Mammary epithelial cell (primary cell): ENCODE measurements around the gene LENG8.

Experiments used
- EZH2 ChIP-seq: IDR thresholded peaks from 2 replicates; pipeline ENCODE4 v1.6.1; 2012; ENCODE audit warnings: low read length, inconsistent platforms, borderline replicate concordance
- TF ChIP-seq, protein P1 (sequence below), 2 donors: IDR thresholded peaks in 1 of 2; conservative IDR thresholded peaks in 1 of 2; 2 replicates each; pipeline ENCODE4 v1.5.1; 2011 to 2012; ENCODE audit warnings: inconsistent platforms in 2 of 2, low read length in 2 of 2, mild to moderate bottlenecking in 2 of 2, control low read depth in 1 of 2, low read depth in 1 of 2; ENCODE audit not compliant: insufficient read depth in 1 of 2; ENCODE audit errors: extremely low read depth in 1 of 2

DNA sequence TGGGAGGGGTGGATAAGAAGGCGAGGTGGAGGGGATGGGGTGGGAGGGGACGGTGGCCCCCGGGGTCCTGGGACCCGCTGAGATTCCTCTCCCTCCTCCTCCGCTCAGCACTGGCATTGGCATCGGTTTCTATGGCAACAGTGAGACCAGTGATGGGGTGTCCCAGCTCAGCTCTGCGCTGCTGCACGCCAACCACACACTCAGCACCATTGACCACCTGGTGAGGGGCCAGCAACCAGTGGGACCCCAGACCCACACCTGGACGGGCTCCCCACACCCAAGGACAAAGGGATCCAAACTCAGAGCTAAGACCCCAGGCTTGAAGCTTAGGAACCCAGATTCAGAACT lies 27.9 kb upstream of the LENG8 start:
- TF ChIP-seq, protein P1, sequence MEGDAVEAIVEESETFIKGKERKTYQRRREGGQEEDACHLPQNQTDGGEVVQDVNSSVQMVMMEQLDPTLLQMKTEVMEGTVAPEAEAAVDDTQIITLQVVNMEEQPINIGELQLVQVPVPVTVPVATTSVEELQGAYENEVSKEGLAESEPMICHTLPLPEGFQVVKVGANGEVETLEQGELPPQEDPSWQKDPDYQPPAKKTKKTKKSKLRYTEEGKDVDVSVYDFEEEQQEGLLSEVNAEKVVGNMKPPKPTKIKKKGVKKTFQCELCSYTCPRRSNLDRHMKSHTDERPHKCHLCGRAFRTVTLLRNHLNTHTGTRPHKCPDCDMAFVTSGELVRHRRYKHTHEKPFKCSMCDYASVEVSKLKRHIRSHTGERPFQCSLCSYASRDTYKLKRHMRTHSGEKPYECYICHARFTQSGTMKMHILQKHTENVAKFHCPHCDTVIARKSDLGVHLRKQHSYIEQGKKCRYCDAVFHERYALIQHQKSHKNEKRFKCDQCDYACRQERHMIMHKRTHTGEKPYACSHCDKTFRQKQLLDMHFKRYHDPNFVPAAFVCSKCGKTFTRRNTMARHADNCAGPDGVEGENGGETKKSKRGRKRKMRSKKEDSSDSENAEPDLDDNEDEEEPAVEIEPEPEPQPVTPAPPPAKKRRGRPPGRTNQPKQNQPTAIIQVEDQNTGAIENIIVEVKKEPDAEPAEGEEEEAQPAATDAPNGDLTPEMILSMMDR (conservative IDR thresholded peaks at IDR 0.05 in 1 of 2, IDR thresholded peaks at IDR 0.05 in 1 of 2; ENCODE audit: extremely low read depth in 1 of 2, insufficient read depth in 1 of 2, low read depth in 1 of 2, low read length in 2 of 2): no peak
- TF ChIP-seq EZH2: no peak
